H1 (cell line): ENCODE measurements around the gene LRRTM4. TPM values are rescaled to one million over a fixed set of nuclear protein-coding genes. Genes with fewer than 3 reads are reported as not detected.

ENCODE experiments used
- CTCF ChIA-PET: fragments of 300-600 bp; sonication (Branson Sonifier 250); formaldehyde crosslinking; loops from one replicate; lab custom pipeline; 2021; ENCODE audit not compliant: partially characterized antibody; lab: Charles Lee
- POLR2A ChIA-PET: fragments of 300-600 bp; sonication (Branson Sonifier 250); formaldehyde crosslinking; loops from one replicate; lab custom pipeline; 2021; ENCODE audit warnings: inconsistent platforms; ENCODE audit not compliant: partially characterized antibody; lab: Charles Lee
- DNase-seq, 2 experiments: peaks; one replicate each; pipeline versions ENCODE4 v3.0.0 to v3.0.0-alpha.2; 2010 to 2022; ENCODE audit warnings: low spot score in 2 of 2, low read depth in 1 of 2, mixed read lengths in 1 of 2
- FAIRE-seq: peaks from 2 replicates; lab custom pipeline; 2011; peaks lifted over from hg19 to GRCh38; lab: Jason Lieb, UNC
- H2AFZ ChIP-seq: 2 replicates; pipeline ENCODE4 v1.8.1; 2012; ENCODE audit warnings: low read length, inconsistent platforms
- H2AK5ac ChIP-seq: 2 replicates; pipeline ENCODE4 v1.6.1; 2013; ENCODE audit warnings: low read depth, low read length
- H2BK120ac ChIP-seq: replicated peaks from 2 replicates; pipeline ENCODE3; 2013; ENCODE audit warnings: low read depth, low read length, inconsistent platforms
- H2BK12ac ChIP-seq: 2 replicates; pipeline ENCODE4 v1.6.1; 2013; ENCODE audit warnings: low read depth, low read length
- H2BK15ac ChIP-seq: 2 replicates; pipeline ENCODE4 v1.6.1; 2013; ENCODE audit warnings: low read length
- H2BK20ac ChIP-seq: 2 replicates; pipeline ENCODE4 v1.6.1; 2013; ENCODE audit warnings: low read length
- H2BK5ac ChIP-seq: 2 replicates; pipeline ENCODE4 v1.6.1; 2013; ENCODE audit warnings: low read depth, low read length
- H3K14ac ChIP-seq: 2 replicates; pipeline ENCODE4 v1.6.1; 2013; ENCODE audit warnings: inconsistent platforms; ENCODE audit not compliant: insufficient read length
- H3K18ac ChIP-seq: 2 replicates; pipeline ENCODE4 v1.6.1; 2013; ENCODE audit warnings: low read length; ENCODE audit errors: extremely low read depth
- H3K23ac ChIP-seq: 2 replicates; pipeline ENCODE4 v1.6.1; 2013; ENCODE audit warnings: inconsistent platforms; ENCODE audit not compliant: insufficient read length
- H3K23me2 ChIP-seq: 2 replicates; pipeline ENCODE4 v1.6.1; 2013; ENCODE audit warnings: low read depth, low read length
- H3K27ac ChIP-seq: 2 replicates; pipeline ENCODE4 v1.6.1; 2011; ENCODE audit warnings: low read depth, low read length, inconsistent platforms
- H3K27me3 ChIP-seq, 4 experiments: replicated peaks in 1 of 4; 1 replicate in 1 of 4; 2 replicates in 3 of 4; pipeline versions ENCODE4 v1.6.1 to v1.8.1; 2011 to 2013; ENCODE audit warnings: low read length in 3 of 4, mild to moderate bottlenecking in 3 of 4, inconsistent platforms in 2 of 4, mixed read lengths in 2 of 4, moderate library complexity in 1 of 4; ENCODE audit not compliant: control insufficient read depth in 3 of 4, insufficient read depth in 3 of 4; ENCODE audit errors: extremely low read depth in 1 of 4
- H3K36me3 ChIP-seq, 4 experiments: 2 replicates each; pipeline versions ENCODE4 v1.6.1 to v1.8.1; 2011 to 2013; ENCODE audit warnings: mild to moderate bottlenecking in 4 of 4, low read length in 3 of 4, moderate library complexity in 2 of 4, control low read depth in 1 of 4, inconsistent platforms in 1 of 4; ENCODE audit not compliant: insufficient read depth in 4 of 4, control insufficient read depth in 2 of 4
- H3K4ac ChIP-seq: replicated peaks from 2 replicates; pipeline ENCODE3; 2013; ENCODE audit warnings: low read length, low read depth, mixed read lengths, inconsistent platforms; ENCODE audit not compliant: insufficient read length
- H3K4me1 ChIP-seq, 4 experiments: replicated peaks in 1 of 4; 1 replicate in 1 of 4; 2 replicates in 3 of 4; pipeline versions ENCODE4 v1.6.1 to v1.8.1; 2011 to 2013; ENCODE audit warnings: low read length in 3 of 4, inconsistent platforms in 2 of 4, mixed read lengths in 1 of 4; ENCODE audit not compliant: insufficient read depth in 4 of 4, control insufficient read depth in 3 of 4
- H3K4me2 ChIP-seq, 2 experiments: 2 replicates each; pipeline versions ENCODE4 v1.6.1 to v1.8.1; 2011 to 2013; ENCODE audit warnings: low read depth in 2 of 2, low read length in 2 of 2, control low read depth in 1 of 2, inconsistent platforms in 1 of 2, mild to moderate bottlenecking in 1 of 2; ENCODE audit not compliant: insufficient read depth in 1 of 2
- H3K4me3 ChIP-seq, 4 experiments: fragments of 200-600, 300-600 bp in 1 of 4; sonication (generic), shearing (Covaris generic), sonication (Bioruptor Twin) in 1 of 4; 2 replicates each; pipeline versions ENCODE4 v1.5.1 to v1.8.1; 2011 to 2016; ENCODE audit warnings: low read length in 4 of 4, low read depth in 3 of 4, control low read depth in 2 of 4, inconsistent platforms in 2 of 4, mild to moderate bottlenecking in 2 of 4, mixed read lengths in 1 of 4, moderate library complexity in 1 of 4; ENCODE audit not compliant: insufficient read depth in 2 of 4; ENCODE audit errors: extremely low read depth in 1 of 4
- H3K56ac ChIP-seq: replicated peaks from 2 replicates; pipeline ENCODE3; 2013; ENCODE audit warnings: low read depth, mild to moderate bottlenecking, mixed read lengths, low read length, inconsistent platforms; ENCODE audit not compliant: insufficient read length
- H3K79me1 ChIP-seq: 2 replicates; pipeline ENCODE4 v1.6.1; 2013; ENCODE audit warnings: low read depth, low read length, control low read depth
- H3K79me2 ChIP-seq, 2 experiments: 2 replicates each; pipeline versions ENCODE4 v1.6.1 to v1.8.1; 2012 to 2013; ENCODE audit warnings: low read length in 2 of 2, mild to moderate bottlenecking in 2 of 2, inconsistent platforms in 1 of 2; ENCODE audit not compliant: insufficient read depth in 2 of 2, control insufficient read depth in 1 of 2
- H3K9ac ChIP-seq, 4 experiments: replicated peaks in 1 of 4; 1 replicate in 1 of 4; 2 replicates in 3 of 4; pipeline versions ENCODE4 v1.6.1 to v1.8.1; 2011 to 2013; ENCODE audit warnings: low read depth in 3 of 4, low read length in 3 of 4, control low read depth in 2 of 4, mild to moderate bottlenecking in 2 of 4, moderate library complexity in 2 of 4, inconsistent platforms in 1 of 4; ENCODE audit errors: extremely low read depth in 1 of 4
- H3K9me3 ChIP-seq, 2 experiments: 2 replicates each; pipeline versions ENCODE4 v1.6.1 to v1.8.1; 2012 to 2013; ENCODE audit warnings: mild to moderate bottlenecking in 2 of 2, moderate library complexity in 2 of 2, control low read depth in 1 of 2, inconsistent platforms in 1 of 2, low read depth in 1 of 2, low read length in 1 of 2, mixed read lengths in 1 of 2; ENCODE audit not compliant: insufficient read depth in 2 of 2
- H4K20me1 ChIP-seq, 2 experiments: replicated peaks in 1 of 2; 2 replicates each; pipeline versions ENCODE3 to v1.8.1; 2011 to 2013; ENCODE audit warnings: inconsistent platforms in 2 of 2, low read length in 2 of 2, mild to moderate bottlenecking in 1 of 2; ENCODE audit not compliant: insufficient read depth in 2 of 2, control insufficient read depth in 1 of 2
- H4K5ac ChIP-seq: 2 replicates; pipeline ENCODE4 v1.6.1; 2013; ENCODE audit warnings: low read length, low read depth, mixed read lengths, inconsistent platforms; ENCODE audit not compliant: insufficient read length
- H4K8ac ChIP-seq: 2 replicates; pipeline ENCODE4 v1.8.0; 2013; ENCODE audit warnings: mild to moderate bottlenecking, moderate library complexity, low read length, inconsistent platforms; ENCODE audit not compliant: insufficient read depth; ENCODE audit errors: extremely low read depth
- H4K91ac ChIP-seq: replicated peaks from 2 replicates; pipeline ENCODE3; 2013; ENCODE audit warnings: low read length, mixed read lengths, inconsistent platforms; ENCODE audit not compliant: insufficient read length
- ASH2L ChIP-seq: fragments of 200-600, 300-600 bp; sonication (generic); IDR thresholded peaks from one replicate; pipeline ENCODE4 v1.7.1; 2017; ENCODE audit warnings: low read length
- BCL11A ChIP-seq, 2 experiments: IDR thresholded peaks; one replicate each; pipeline ENCODE4 v1.6.1; 2011; ENCODE audit warnings: low read depth in 2 of 2, low read length in 2 of 2, mild to moderate bottlenecking in 2 of 2
- CHD2 ChIP-seq: IDR thresholded peaks from 2 replicates; pipeline ENCODE4 v1.6.1; 2012; ENCODE audit warnings: low read length, improper control_type of control experiment
- CTBP2 ChIP-seq: IDR thresholded peaks from 2 replicates; pipeline ENCODE4 v1.7.0; 2011; ENCODE audit warnings: borderline replicate concordance, mild to moderate bottlenecking, moderate library complexity, mixed read lengths, low read length; ENCODE audit not compliant: insufficient read depth, insufficient read length
- CTCF ChIP-seq, 3 experiments: IDR thresholded peaks; 1 replicate in 2 of 3; 2 replicates in 1 of 3; pipeline versions ENCODE4 v1.5.1 to v1.6.1; 2011; ENCODE audit warnings: low read length in 3 of 3, mild to moderate bottlenecking in 3 of 3, inconsistent platforms in 2 of 3, low read depth in 1 of 3, moderate library complexity in 1 of 3; ENCODE audit not compliant: insufficient read depth in 1 of 3; ENCODE audit errors: control extremely low read depth in 1 of 3
- EGR1 ChIP-seq: IDR thresholded peaks from 2 replicates; pipeline ENCODE4 v1.6.1; 2011; ENCODE audit warnings: low read depth, low read length, borderline replicate concordance
- POU5F1 ChIP-seq: IDR thresholded peaks from 2 replicates; pipeline ENCODE4 v1.6.1; 2011; ENCODE audit warnings: low read depth, mild to moderate bottlenecking, low read length, moderate library complexity
- RNF2 ChIP-seq: fragments of 200-900, 300-1000 bp; sonication (generic); IDR thresholded peaks from 2 replicates; pipeline ENCODE4 v1.7.1; 2016; ENCODE audit warnings: borderline replicate concordance, low read depth, mild to moderate bottlenecking, antibody characterized with exemption, low read length; ENCODE audit not compliant: poor library complexity, severe bottlenecking; ENCODE audit errors: missing control alignments
- WGBS, 2 experiments: shearing (Covaris generic) in 1 of 2; methylation state at CpG; one replicate each; pipeline versions ENCODE4 v1.1.6 to v1.1.7; 2013 to 2015; ENCODE audit warnings: low lambda C conversion rate in 2 of 2, mixed read lengths in 2 of 2, inconsistent platforms in 1 of 2, low coverage in 1 of 2, missing lambda C conversion rate in 1 of 2; ENCODE audit not compliant: insufficient replicate concordance in 2 of 2, insufficient coverage in 1 of 2, insufficient read length in 1 of 2; ENCODE audit errors: extremely low coverage in 1 of 2, missing lambda C conversion rate in 1 of 2; 5-methylcytosine and 5-hydroxymethylcytosine counted together
- polyA plus RNA-seq, 7 experiments: library from polyadenylated mRNA; depleted of rRNA in 3 of 7; stranded (reverse) in 5 of 7; unstranded in 2 of 7; fragments of >200 nt in 5 of 7; fragments of 200-250 nt in 2 of 7; gene quantifications; 1 replicate in 5 of 7; 2 replicates in 1 of 7; 4 replicates in 1 of 7; pipeline versions ENCODE4 v1.2.1 to v1.2.3, GENCODE V29; 2011 to 2013; ENCODE audit warnings: missing spikeins in 2 of 7, mixed read lengths in 2 of 7
- total RNA-seq: library from RNA; stranded (reverse); fragmentation: NEBNext Ultra II Directional; extraction: Animal tissue kit (Norgen Biotek cat#: 25700); gene quantifications from 2 replicates; pipeline ENCODE4 v1.2.1, GENCODE V29; 2021
- TF ChIP-seq, protein P1 (sequence below): IDR thresholded peaks from 2 replicates; pipeline ENCODE4 v1.6.1; 2012; ENCODE audit warnings: low read length, inconsistent platforms

Gene LRRTM4
- total and polyA plus RNA-seq, 2 of the 8 experiments (the other 6 are each of a cell fraction or from before 2014, with no cell fraction given): 3.6 to 9.5 TPM

GRCh38 chr2:76973610-76974009 is 548.6 kb downstream of the LRRTM4 start:
- no peak overlapping the region for H3K14ac ChIP-seq
- no peaks in the 10 kb centered on the region for H3K27me3 ChIP-seq
- H2AFZ ChIP-seq: no peak overlapping the region
- DNase-seq: no peak
- no peaks in the 10 kb centered on the region for H3K36me3 ChIP-seq
- FAIRE-seq: no peak
- no peak overlapping the region for H4K8ac ChIP-seq
- WGBS, 2 experiments: 98% methylated on average over 4 of the region's 4 CpGs; no CpG with 5 or more reads in 1 of the 2 experiments
- H3K27ac ChIP-seq: no peak overlapping the region
- no peak overlapping the region for H3K23ac ChIP-seq
- no peak overlapping the region for H2BK15ac ChIP-seq
- ChIA-PET CTCF (no interaction called here), POLR2A (no interaction called here)
- no peaks in the 10 kb centered on the region for H3K79me2 ChIP-seq
- no peaks in the 10 kb centered on the region for H3K79me1 ChIP-seq
- no peaks in the 10 kb centered on the region for H3K9me3 ChIP-seq
- H2BK20ac ChIP-seq: no peak overlapping the region
- H4K91ac ChIP-seq: no peak overlapping the region
- H2BK5ac ChIP-seq: no peak overlapping the region
- H3K23me2 ChIP-seq: no peaks in the 10 kb centered on the region
- no peak overlapping the region for H2BK12ac ChIP-seq
- H2BK120ac ChIP-seq: no peak overlapping the region
- H4K20me1 ChIP-seq: no peaks in the 10 kb centered on the region
- H3K4ac ChIP-seq: no peak overlapping the region
- no peak overlapping the region for H2AK5ac ChIP-seq
- H4K5ac ChIP-seq: no peak overlapping the region
- H3K9ac ChIP-seq: no peak overlapping the region
- no peak overlapping the region for H3K4me3 ChIP-seq
- no peak overlapping the region for H3K18ac ChIP-seq
- H3K4me2 ChIP-seq: no peak overlapping the region
- H3K56ac ChIP-seq: no peak overlapping the region
- H3K4me1 ChIP-seq: no peaks in the 10 kb centered on the region
- TF ChIP-seq ASH2L (no peak), CHD2 (no peak), CTCF (IDR thresholded peaks at IDR 0.05; ENCODE audit: control extremely low read depth in 1 of 3, insufficient read depth in 1 of 3, low read depth in 1 of 3, low read length in 3 of 3) (no peak), RNF2 (no peak), BCL11A (IDR thresholded peaks at IDR 0.05; ENCODE audit: low read depth in 2 of 2, low read length in 2 of 2) (no peak), CTBP2 (no peak), EGR1 (no peak), POU5F1 (no peak)
- TF ChIP-seq, protein P1, sequence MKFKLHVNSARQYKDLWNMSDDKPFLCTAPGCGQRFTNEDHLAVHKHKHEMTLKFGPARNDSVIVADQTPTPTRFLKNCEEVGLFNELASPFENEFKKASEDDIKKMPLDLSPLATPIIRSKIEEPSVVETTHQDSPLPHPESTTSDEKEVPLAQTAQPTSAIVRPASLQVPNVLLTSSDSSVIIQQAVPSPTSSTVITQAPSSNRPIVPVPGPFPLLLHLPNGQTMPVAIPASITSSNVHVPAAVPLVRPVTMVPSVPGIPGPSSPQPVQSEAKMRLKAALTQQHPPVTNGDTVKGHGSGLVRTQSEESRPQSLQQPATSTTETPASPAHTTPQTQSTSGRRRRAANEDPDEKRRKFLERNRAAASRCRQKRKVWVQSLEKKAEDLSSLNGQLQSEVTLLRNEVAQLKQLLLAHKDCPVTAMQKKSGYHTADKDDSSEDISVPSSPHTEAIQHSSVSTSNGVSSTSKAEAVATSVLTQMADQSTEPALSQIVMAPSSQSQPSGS: no peak
